Endothelial cell of umbilical vein (primary cell): ENCODE results near the gene SMCO4. TPM values are rescaled to one million over a fixed set of nuclear protein-coding genes. Genes with fewer than 3 reads are reported as not detected.

ENCODE experiments used
- BruUV-seq: library from RNA; stranded (reverse); fragments of 400-500 nt; replicated peaks from 2 replicates; lab custom pipeline; 2021; lab: Mats Ljungman, UMichigan
- CTCF ChIA-PET: fragments of 300-600, 350-600 bp; sonication (Branson Sonifier 250); formaldehyde crosslinking; loops from one replicate; lab custom pipeline; 2021; ENCODE audit warnings: antibody characterized with exemption, inconsistent platforms; lab: Charles Lee
- POLR2A ChIA-PET: fragments of 300-600, 350-600 bp; sonication (Branson Sonifier 250); formaldehyde crosslinking; loops from one replicate; lab custom pipeline; 2021; ENCODE audit warnings: antibody characterized with exemption, inconsistent platforms; lab: Charles Lee
- DNase-seq: peaks from one replicate; pipeline ENCODE4 v3.0.0-alpha.2; 2011; ENCODE audit warnings: low read depth, low spot score
- FAIRE-seq: peaks from 2 replicates; lab custom pipeline; 2011; peaks lifted over from hg19 to GRCh38; lab: Jason Lieb, UNC
- H2AFZ ChIP-seq: 2 replicates; pipeline ENCODE4 v1.6.0; 2012; ENCODE audit warnings: low read depth, low read length, control low read depth, inconsistent platforms
- H3K27ac ChIP-seq: 2 replicates; pipeline ENCODE4 v1.5.1; 2011; ENCODE audit warnings: low read depth, mild to moderate bottlenecking, control low read depth, low read length, moderate library complexity; ENCODE audit not compliant: insufficient read depth
- H3K27me3 ChIP-seq, 2 experiments: 2 replicates each; pipeline versions ENCODE4 v1.6.0 to v1.6.1; 2011; ENCODE audit warnings: low read length in 2 of 2, mixed read lengths in 1 of 2; ENCODE audit not compliant: control insufficient read depth in 2 of 2, insufficient read depth in 2 of 2
- H3K36me3 ChIP-seq, 2 experiments: 2 replicates in 1 of 2; 3 replicates in 1 of 2; pipeline ENCODE4 v1.5.1; 2011; ENCODE audit warnings: low read length in 2 of 2, mild to moderate bottlenecking in 1 of 2, moderate library complexity in 1 of 2; ENCODE audit not compliant: control insufficient read depth in 2 of 2, insufficient read depth in 2 of 2; ENCODE audit errors: extremely low read depth in 1 of 2
- H3K4me1 ChIP-seq: 3 replicates; pipeline ENCODE4 v1.5.1; 2011; ENCODE audit warnings: mild to moderate bottlenecking, low read length; ENCODE audit not compliant: control insufficient read depth, insufficient read depth; ENCODE audit errors: extremely low read depth
- H3K4me2 ChIP-seq: 2 replicates; pipeline ENCODE4 v1.6.1; 2011; ENCODE audit warnings: low read length, control low read depth, mixed read lengths; ENCODE audit not compliant: insufficient read depth
- H3K4me3 ChIP-seq, 3 experiments: fragments of 200-600 bp in 1 of 3; sonication (generic), shearing (Covaris generic) in 1 of 3; replicated peaks in 1 of 3; 2 replicates each; pipeline ENCODE4 v1.5.1; 2011 to 2016; ENCODE audit warnings: control low read depth in 3 of 3, low read length in 3 of 3, mild to moderate bottlenecking in 2 of 3, inconsistent platforms in 1 of 3, low read depth in 1 of 3, moderate library complexity in 1 of 3; ENCODE audit not compliant: insufficient read depth in 1 of 3
- H3K79me2 ChIP-seq: 2 replicates; pipeline ENCODE4 v1.6.0; 2012; ENCODE audit warnings: low read length, inconsistent platforms; ENCODE audit not compliant: control insufficient read depth, insufficient read depth
- H3K9ac ChIP-seq: replicated peaks from 2 replicates; pipeline ENCODE3; 2011; ENCODE audit warnings: low read length, control low read depth; ENCODE audit not compliant: insufficient read depth; ENCODE audit errors: extremely low read depth
- H3K9me1 ChIP-seq: replicated peaks from 3 replicates; pipeline ENCODE4 v1.6.0; 2011; ENCODE audit warnings: mild to moderate bottlenecking, low read length; ENCODE audit not compliant: control insufficient read depth, insufficient read depth; ENCODE audit errors: extremely low read depth
- H3K9me3 ChIP-seq: replicated peaks from 2 replicates; pipeline ENCODE4 v1.5.1; 2012; ENCODE audit warnings: low read length, inconsistent platforms; ENCODE audit not compliant: control insufficient read depth, insufficient read depth
- H4K20me1 ChIP-seq: replicated peaks from 2 replicates; pipeline ENCODE3; 2011; ENCODE audit warnings: mild to moderate bottlenecking, low read length; ENCODE audit not compliant: control insufficient read depth, insufficient read depth; ENCODE audit errors: extremely low read depth
- CTCF ChIP-seq, 2 donors: IDR thresholded peaks; 1 replicate in 1 of 2; 2 replicates in 1 of 2; pipeline ENCODE4 v1.5.1; 2011; ENCODE audit warnings: low read length in 2 of 2, mild to moderate bottlenecking in 2 of 2, moderate library complexity in 2 of 2, control low read depth in 1 of 2, inconsistent platforms in 1 of 2, low read depth in 1 of 2; ENCODE audit not compliant: insufficient read depth in 1 of 2; ENCODE audit errors: extremely low read depth in 1 of 2
- FOS ChIP-seq: IDR thresholded peaks from 2 replicates; pipeline ENCODE4 v1.6.1; 2011; ENCODE audit warnings: mild to moderate bottlenecking, low read length, moderate library complexity, borderline replicate concordance; ENCODE audit not compliant: insufficient read depth
- GATA2 ChIP-seq: IDR thresholded peaks from 2 replicates; pipeline ENCODE4 v1.7.0; 2011; ENCODE audit warnings: low read depth, mild to moderate bottlenecking, moderate library complexity, mixed read lengths, low read length; ENCODE audit not compliant: insufficient read length, insufficient read depth
- JUN ChIP-seq: IDR thresholded peaks from 2 replicates; pipeline ENCODE4 v1.6.1; 2011; ENCODE audit warnings: borderline replicate concordance, low read depth; ENCODE audit not compliant: insufficient read length, insufficient read depth
- MYC ChIP-seq: IDR thresholded peaks from one replicate; pipeline ENCODE4 v1.6.1; 2011; ENCODE audit warnings: mild to moderate bottlenecking, low read depth, low read length
- POLR2A ChIP-seq: IDR thresholded peaks from 2 replicates; pipeline ENCODE4 v1.6.1; 2012; ENCODE audit warnings: low read depth, mild to moderate bottlenecking, control low read depth, low read length
- POLR2AphosphoS5 ChIP-seq: IDR thresholded peaks from 2 replicates; pipeline ENCODE4 v1.6.1; 2012; ENCODE audit warnings: low read depth, mild to moderate bottlenecking, control low read depth, low read length, moderate library complexity; ENCODE audit not compliant: insufficient read depth
- dilution Hi-C: fragments of 300-500 bp; cut with MboI; formaldehyde crosslinking; loops from one replicate; pipeline ENCODE4 v1.15.0; 2019; ENCODE audit warnings: low sequenced_read_pairs; ENCODE audit not compliant: extremely low pct_ligation_motif_present
- intact Hi-C: fragments of 100-400 bp; cut with micrococcal nuclease; formaldehyde crosslinking; loops from one replicate; pipeline ENCODE4 v1.10.0; 2022
- polyA plus RNA-seq, 4 experiments: library from polyadenylated mRNA; depleted of rRNA in 3 of 4; stranded (reverse) in 3 of 4; unstranded in 1 of 4; fragments of >200 nt; gene quantifications; 2 replicates each; pipeline versions ENCODE4 v1.2.1 to v1.2.3, GENCODE V29; 2011 to 2012; ENCODE audit warnings: missing spikeins in 1 of 4
- total RNA-seq: library from RNA; stranded (reverse); gene quantifications from 2 replicates; pipeline ENCODE4 v1.2.3, GENCODE V29; 2021
- TF ChIP-seq, protein P1 (sequence below): IDR thresholded peaks from 2 replicates; pipeline ENCODE4 v1.6.1; 2011; ENCODE audit not compliant: insufficient read depth, insufficient read length

SMCO4 gene
- total and polyA plus RNA-seq, 2 donors (not counting 3 experiments of a cell fraction or from before 2014, with no cell fraction given), result 14.0 to 21.3 TPM

GRCh38 chr11:93545566-93545965 lies 2.4 kb upstream of the SMCO4 start:
- TF ChIP-seq GATA2 (no peak), MYC (no peak), POLR2AphosphoS5 (no peak), JUN (no peak), FOS (no peak), CTCF (IDR thresholded peaks at IDR 0.05; ENCODE audit: extremely low read depth in 1 of 2, insufficient read depth in 1 of 2, low read depth in 1 of 2, low read length in 2 of 2) (no peak), POLR2A (no peak)
- TF ChIP-seq, protein P1, sequence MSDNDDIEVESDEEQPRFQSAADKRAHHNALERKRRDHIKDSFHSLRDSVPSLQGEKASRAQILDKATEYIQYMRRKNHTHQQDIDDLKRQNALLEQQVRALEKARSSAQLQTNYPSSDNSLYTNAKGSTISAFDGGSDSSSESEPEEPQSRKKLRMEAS, result no peak
- FAIRE-seq (no peak), DNase-seq (no peak)
- Histone ChIP-seq H3K9me3 (no peaks in the 10 kb centered on the region), H4K20me1 (no peaks in the 10 kb centered on the region), H2AFZ (no peak overlapping the region), H3K27me3 (peaks cover 8 to 21% of the 10 kb centered on the region in 2 experiments), H3K36me3 (no peaks in the 10 kb centered on the region), H3K4me1 (peaks cover 13% of the 10 kb centered on the region), H3K9ac (no peak overlapping the region), H3K9me1 (no peaks in the 10 kb centered on the region), H3K4me3 (no peak overlapping the region), H3K4me2 (no peak overlapping the region), H3K79me2 (no peaks in the 10 kb centered on the region), H3K27ac (no peak overlapping the region)
- ChIA-PET POLR2A (no interaction called here), CTCF (interaction anchor here (1.3 to 2.0 kb wide), 3 partner anchors 9 to 311 kb away, joined by 3 to 19 read pairs (median 5); no protein-coding TSS in a partner anchor)
- dilution Hi-C loops, result no loop called here
- BruUV-seq, result no TSS peak
- intact Hi-C loops, result loop anchor here (10.0 kb wide), 2 partner anchors 141 to 211 kb away; partner anchors contain the start of gene DEUP1
